ENCODE measurements around the gene ITGA3.
"Not testable (repeated sequence)": the region's sequence is repeated elsewhere in the genome, so short reads cannot be mapped to it uniquely, and the experiment has no call there.

ITGA3 gene

GRCh38 chr17:50035421-50035879 lies 20.5 kb upstream of the ITGA3 start:
- no peak for DNase-seq (ENCODE audit: low read depth)

GRCh38 chr17:50035945-50036344 lies 20.0 kb upstream of the ITGA3 start:
- DNase-seq (ENCODE audit: low read depth): no peak

GRCh38 chr17:50036455-50037261 lies 19.3 kb upstream of the ITGA3 start:
- no peak for DNase-seq (ENCODE audit: low read depth)

GRCh38 chr17:50037321-50038107 lies 18.4 kb upstream of the ITGA3 start:
- no peak for DNase-seq (ENCODE audit: low read depth)

- DNase-seq (ENCODE audit: low read depth): no peak
These were observed 16.9 kb upstream of the ITGA3 start for GRCh38 chr17:50039058-50039457.

- DNase-seq (ENCODE audit: low read depth): not testable (repeated sequence)
These were observed 15.4 kb upstream of the ITGA3 start for GRCh38 chr17:50040496-50040895.

- no peak for DNase-seq (ENCODE audit: low read depth)
These were observed 13.7 kb upstream of the ITGA3 start for GRCh38 chr17:50042211-50042610.

GRCh38 chr17:50043290-50044148 lies 12.4 kb upstream of the ITGA3 start:
- DNase-seq (ENCODE audit: low read depth): no peak

- no peak for DNase-seq (ENCODE audit: low read depth)
These were observed 11.4 kb upstream of the ITGA3 start for GRCh38 chr17:50044483-50044882.

- no peak for DNase-seq (ENCODE audit: low read depth)
These were observed 10.8 kb upstream of the ITGA3 start for GRCh38 chr17:50045154-50045553.

- no peak for DNase-seq (ENCODE audit: low read depth)
These were observed 9.7 kb upstream of the ITGA3 start for GRCh38 chr17:50046179-50046578.

GRCh38 chr17:50046667-50047066 lies 9.2 kb upstream of the ITGA3 start:
- no peak for DNase-seq (ENCODE audit: low read depth)

- DNase-seq (ENCODE audit: low read depth): no peak
These were observed 8.8 kb upstream of the ITGA3 start for GRCh38 chr17:50047083-50047482.

GRCh38 chr17:50047488-50048126 lies 8.3 kb upstream of the ITGA3 start:
- DNase-seq (ENCODE audit: low read depth): no peak

GRCh38 chr17:50048146-50048720 lies 7.7 kb upstream of the ITGA3 start:
- DNase-seq (ENCODE audit: low read depth): no peak

GRCh38 chr17:50048988-50049387 lies 6.9 kb upstream of the ITGA3 start:
- DNase-seq (ENCODE audit: low read depth): no peak

- DNase-seq (ENCODE audit: low read depth): no peak
These were observed 6.3 kb upstream of the ITGA3 start for GRCh38 chr17:50049636-50050035.

GRCh38 chr17:50050431-50051032 lies 5.4 kb upstream of the ITGA3 start:
- no peak for DNase-seq (ENCODE audit: low read depth)

- no peak for DNase-seq (ENCODE audit: low read depth)
These were observed 4.8 kb upstream of the ITGA3 start for GRCh38 chr17:50051082-50051576.

GRCh38 chr17:50051606-50052005 lies 4.3 kb upstream of the ITGA3 start:
- DNase-seq (ENCODE audit: low read depth): no peak
